Measurements from ENCODE around the gene ZPBP2. TPM values are rescaled to one million over a fixed set of nuclear protein-coding genes. Genes with fewer than 3 reads are reported as not detected.

The ZPBP2 gene
- total RNA-seq = not detected

DNA sequence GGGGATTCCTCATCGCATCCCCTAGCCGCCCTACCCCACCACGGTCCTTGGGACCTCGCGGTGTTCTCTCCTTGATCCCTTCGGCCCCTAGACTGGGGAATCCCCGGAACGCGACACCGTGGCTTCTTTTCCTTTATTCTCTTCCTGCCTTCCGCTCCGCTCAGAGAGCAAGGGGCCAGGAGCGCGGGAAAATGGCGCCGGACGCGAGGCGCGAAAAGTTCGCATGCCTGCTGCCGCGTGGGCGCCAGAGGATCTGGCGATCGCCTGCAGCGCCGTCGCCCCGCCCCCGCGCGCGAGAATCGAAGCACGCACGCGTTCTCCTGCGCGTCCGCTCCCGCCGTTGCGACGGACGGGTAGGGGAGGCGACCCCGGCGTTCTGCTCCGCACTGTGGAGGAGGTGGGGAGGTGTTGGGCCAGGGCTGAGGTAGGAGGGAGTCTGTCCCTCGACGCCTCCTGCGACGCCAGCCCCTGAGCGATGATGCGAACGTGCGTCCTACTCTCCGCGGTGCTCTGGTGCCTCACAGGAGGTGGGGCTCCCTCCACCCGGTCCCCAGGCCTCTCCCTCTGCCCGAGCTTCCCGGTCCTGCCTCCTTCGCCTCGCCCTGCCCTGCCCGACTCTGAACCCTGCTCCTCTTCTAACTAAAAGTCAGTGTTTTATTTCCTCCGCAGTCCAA is at the start of gene ZPBP2:
ZPBP2 (plus strand) TSS at position 323 of the 674 bp plus-strand sequence; CDS start at position 476, 153 bp downstream.
- WGBS, 2 donors = 18 to 32% methylated on average over 67 of the region's 67 CpGs
- peak within 1 kb of the TSS in 1 of 4 donors; percentile 51 for H3K27ac ChIP-seq
- TF ChIP-seq POLR2A (IDR thresholded peaks at IDR 0.05) (no peak), EP300 (IDR thresholded peaks at IDR 0.05) (no peak), CTCF (IDR thresholded peaks at IDR 0.05) (no peak)
- H3K27me3 ChIP-seq = peaks cover 0 to 71% of the 10 kb centered on the region in 2 donors
- H3K4me3 ChIP-seq = peak within 1 kb of the TSS in 1 of 4 donors; percentile 34
- DNase-seq (ENCODE audit: low spot score in 2 of 2) = no peak
- no peaks in the 10 kb centered on the region for H3K36me3 ChIP-seq
- H3K4me1 ChIP-seq = peaks cover 0 to 14% (median 6%) of the 10 kb centered on the region in 4 donors
- H3K9me3 ChIP-seq = peaks cover 0 to 21% (median 0%) of the 10 kb centered on the region in 4 donors

- H3K4me1 ChIP-seq = peaks cover 0 to 18% (median 0%) of the 10 kb centered on the region in 4 donors
- H3K4me3 ChIP-seq = no peak overlapping the region
- H3K9me3 ChIP-seq = peaks cover 0 to 6% (median 0%) of the 10 kb centered on the region in 4 donors
- no peak for DNase-seq (ENCODE audit: low spot score in 2 of 2)
- H3K27me3 ChIP-seq = peaks cover 0 to 13% of the 10 kb centered on the region in 2 donors
- WGBS, 2 donors = 79 to 80% methylated on average over 9 of the region's 9 CpGs
- no peaks in the 10 kb centered on the region for H3K36me3 ChIP-seq
- no peak for TF ChIP-seq POLR2A (IDR thresholded peaks at IDR 0.05)
- TF ChIP-seq EP300 (IDR thresholded peaks at IDR 0.05) = no peak
- TF ChIP-seq CTCF (IDR thresholded peaks at IDR 0.05) = no peak
- peak overlapping the region in 1 of 4 donors; percentile 26 for H3K27ac ChIP-seq
These were observed 49.5 kb upstream of the ZPBP2 start for GRCh38 chr17:39818358-39819000.

DNA sequence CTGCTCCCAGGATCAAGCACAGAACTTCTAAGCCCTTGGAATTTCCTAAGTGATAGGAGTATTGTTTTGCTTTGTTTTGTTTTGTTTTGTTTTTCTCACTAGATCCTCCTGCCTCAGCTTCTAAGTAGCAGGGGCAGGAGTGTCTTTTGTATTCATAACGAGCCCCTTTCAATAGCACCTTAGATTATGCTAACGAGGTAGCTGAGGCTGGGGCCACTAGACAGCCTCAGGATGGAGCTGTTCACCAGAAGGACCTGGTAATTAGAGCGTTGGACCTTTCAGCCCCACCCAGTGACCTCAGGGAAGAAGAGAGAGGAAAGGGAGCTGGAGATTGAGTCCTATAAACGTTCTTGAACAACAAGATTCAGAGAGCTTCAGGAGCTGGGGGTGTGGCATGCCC is 47.5 kb upstream of the ZPBP2 start:
- peaks cover 0 to 17% of the 10 kb centered on the region in 2 donors for H3K27me3 ChIP-seq
- H3K4me3 ChIP-seq = no peak overlapping the region
- DNase-seq (ENCODE audit: low spot score in 2 of 2) = no peak
- H3K9me3 ChIP-seq = peaks cover 0 to 15% (median 0%) of the 10 kb centered on the region in 4 donors
- peaks cover 0 to 18% (median 0%) of the 10 kb centered on the region in 4 donors for H3K4me1 ChIP-seq
- no peaks in the 10 kb centered on the region for H3K36me3 ChIP-seq
- H3K27ac ChIP-seq = no peak overlapping the region
- 28 to 32% methylated on average over 4 of the region's 4 CpGs for WGBS, 2 donors
- TF ChIP-seq CTCF (IDR thresholded peaks at IDR 0.05) (no peak), POLR2A (IDR thresholded peaks at IDR 0.05) (no peak), EP300 (IDR thresholded peaks at IDR 0.05) (no peak)

DNA sequence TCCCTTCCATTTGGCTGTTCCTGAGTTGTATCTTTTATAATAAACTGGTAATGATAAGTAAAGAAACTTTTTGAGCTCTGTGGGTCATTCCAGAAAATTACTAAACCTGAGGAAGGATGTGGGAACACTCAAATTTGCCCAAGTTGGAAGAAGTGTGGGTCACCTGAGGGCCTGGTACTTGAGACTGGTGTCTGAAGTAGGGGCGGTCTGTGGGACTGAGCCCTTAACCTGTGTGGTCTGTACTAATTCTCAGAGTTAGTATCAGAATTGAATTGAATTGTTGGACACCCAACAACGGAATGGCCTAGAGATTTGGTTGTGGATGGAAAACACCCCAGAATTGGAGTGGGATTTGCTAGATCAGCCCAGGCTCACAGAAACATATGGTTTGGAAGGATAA is 47.0 kb upstream of the ZPBP2 start:
- 86 to 94% methylated on average over 2 of the region's 2 CpGs for WGBS, 2 donors
- TF ChIP-seq EP300 (IDR thresholded peaks at IDR 0.05) = no peak
- no peak for TF ChIP-seq POLR2A (IDR thresholded peaks at IDR 0.05)
- no peak for TF ChIP-seq CTCF (IDR thresholded peaks at IDR 0.05)
- H3K9me3 ChIP-seq = peaks cover 0 to 15% (median 0%) of the 10 kb centered on the region in 4 donors

GRCh38 chr17:39822051-39822451 is 46.0 kb upstream of the ZPBP2 start:
- no peaks in the 10 kb centered on the region for H3K36me3 ChIP-seq
- no peak for TF ChIP-seq CTCF (IDR thresholded peaks at IDR 0.05)
- TF ChIP-seq POLR2A (IDR thresholded peaks at IDR 0.05) = no peak
- TF ChIP-seq EP300 (IDR thresholded peaks at IDR 0.05) = no peak
- H3K9me3 ChIP-seq = peaks cover 0 to 15% (median 0%) of the 10 kb centered on the region in 4 donors
- no peak overlapping the region for H3K27ac ChIP-seq
- 87 to 96% methylated on average over 2 of the region's 2 CpGs for WGBS, 2 donors
- H3K27me3 ChIP-seq = peaks cover 0 to 22% of the 10 kb centered on the region in 2 donors
- DNase-seq (ENCODE audit: low spot score in 2 of 2) = no peak
- H3K4me3 ChIP-seq = no peak overlapping the region
- H3K4me1 ChIP-seq = peaks cover 0 to 18% (median 0%) of the 10 kb centered on the region in 4 donors

More for the DNA sequence above, 47.0 kb upstream of the ZPBP2 start:
- DNase-seq (ENCODE audit: low spot score in 2 of 2) = no peak
- H3K27me3 ChIP-seq = peaks cover 0 to 17% of the 10 kb centered on the region in 2 donors
- H3K27ac ChIP-seq = no peak overlapping the region
- H3K4me1 ChIP-seq = peaks cover 0 to 18% (median 0%) of the 10 kb centered on the region in 4 donors
- H3K4me3 ChIP-seq = no peak overlapping the region
- no peaks in the 10 kb centered on the region for H3K36me3 ChIP-seq
